CMK (cell line): ENCODE results near the gene FANCI.

Experiments used
- DNase-seq: peaks from one replicate; pipeline ENCODE4 v3.0.0-alpha.2; 2010; ENCODE audit warnings: low read depth

Gene FANCI

GRCh38 chr15:89361451-89362202 is 117.8 kb downstream of the FANCI start:
- no peak for DNase-seq

GRCh38 chr15:89362203-89363101 is 118.7 kb downstream of the FANCI start:
- no peak for DNase-seq

GRCh38 chr15:89363133-89363532 is 119.4 kb downstream of the FANCI start:
- DNase-seq: no peak

- no peak for DNase-seq
Observed at GRCh38 chr15:89363770-89364169, 120.0 kb downstream of the FANCI start.

- no peak for DNase-seq
Observed at GRCh38 chr15:89364341-89364740, 120.6 kb downstream of the FANCI start.

GRCh38 chr15:89364741-89365450 is 121.1 kb downstream of the FANCI start:
- no peak for DNase-seq

- no peak for DNase-seq
Observed at GRCh38 chr15:89365462-89366065, 121.8 kb downstream of the FANCI start.
